Measurements from ENCODE around the gene RXFP2. TPM values are rescaled to one million over a fixed set of nuclear protein-coding genes. Genes with fewer than 3 reads are reported as not detected.

The RXFP2 gene
- polyA plus RNA-seq, 1 donor (not counting 4 experiments of a cell fraction or from before 2014, with no cell fraction given) = not detected

GRCh38 chr13:31814536-31814935 is 75.2 kb downstream of the RXFP2 start:
- no peak overlapping the region for H3K27ac ChIP-seq (ENCODE audit: control insufficient read depth, insufficient read depth, low read length)
- H3K4me2 ChIP-seq (ENCODE audit: control insufficient read depth, extremely low read depth, insufficient read depth, low read depth, low read length) = no peak overlapping the region
- FAIRE-seq (no peak), DNase-seq (ENCODE audit: low read depth, low spot score) (no peak)
- dilution Hi-C loops (cut with MboI; ENCODE audit: extremely low pct_ligation_motif_present, low sequenced_read_pairs) = no loop called here
- H3K27me3 ChIP-seq (ENCODE audit: control insufficient read depth, extremely low read depth, insufficient read depth, low read length) = no peaks in the 10 kb centered on the region
- no peaks in the 10 kb centered on the region for H3K9me3 ChIP-seq (ENCODE audit: control insufficient read depth, low read depth, low read length)
- H3K4me1 ChIP-seq (ENCODE audit: control insufficient read depth, extremely low read depth, insufficient read depth, low read length) = no peaks in the 10 kb centered on the region
- no peak overlapping the region for H2AFZ ChIP-seq (ENCODE audit: control insufficient read depth, low read length)
- H3K4me3 ChIP-seq (ENCODE audit: control insufficient read depth in 2 of 3, extremely low read depth in 1 of 3, insufficient read depth in 2 of 3, low read depth in 1 of 3, low read length in 3 of 3) = no peak overlapping the region
- no peaks in the 10 kb centered on the region for H3K79me2 ChIP-seq (ENCODE audit: control insufficient read depth, insufficient read depth, low read length)
- no peaks in the 10 kb centered on the region for H4K20me1 ChIP-seq (ENCODE audit: control insufficient read depth, extremely low read depth, insufficient read depth, low read length)
- no peak overlapping the region for H3K9ac ChIP-seq (ENCODE audit: control insufficient read depth, extremely low read depth, insufficient read depth, low read length)
- no peaks in the 10 kb centered on the region for H3K9me1 ChIP-seq (ENCODE audit: control insufficient read depth, extremely low read depth, insufficient read depth, low read length)
- H3K36me3 ChIP-seq (ENCODE audit: control insufficient read depth in 2 of 2, extremely low read depth in 1 of 2, insufficient read depth in 2 of 2, low read length in 2 of 2) = no peaks in the 10 kb centered on the region
- TF ChIP-seq, protein P1, sequence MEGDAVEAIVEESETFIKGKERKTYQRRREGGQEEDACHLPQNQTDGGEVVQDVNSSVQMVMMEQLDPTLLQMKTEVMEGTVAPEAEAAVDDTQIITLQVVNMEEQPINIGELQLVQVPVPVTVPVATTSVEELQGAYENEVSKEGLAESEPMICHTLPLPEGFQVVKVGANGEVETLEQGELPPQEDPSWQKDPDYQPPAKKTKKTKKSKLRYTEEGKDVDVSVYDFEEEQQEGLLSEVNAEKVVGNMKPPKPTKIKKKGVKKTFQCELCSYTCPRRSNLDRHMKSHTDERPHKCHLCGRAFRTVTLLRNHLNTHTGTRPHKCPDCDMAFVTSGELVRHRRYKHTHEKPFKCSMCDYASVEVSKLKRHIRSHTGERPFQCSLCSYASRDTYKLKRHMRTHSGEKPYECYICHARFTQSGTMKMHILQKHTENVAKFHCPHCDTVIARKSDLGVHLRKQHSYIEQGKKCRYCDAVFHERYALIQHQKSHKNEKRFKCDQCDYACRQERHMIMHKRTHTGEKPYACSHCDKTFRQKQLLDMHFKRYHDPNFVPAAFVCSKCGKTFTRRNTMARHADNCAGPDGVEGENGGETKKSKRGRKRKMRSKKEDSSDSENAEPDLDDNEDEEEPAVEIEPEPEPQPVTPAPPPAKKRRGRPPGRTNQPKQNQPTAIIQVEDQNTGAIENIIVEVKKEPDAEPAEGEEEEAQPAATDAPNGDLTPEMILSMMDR (optimal IDR thresholded peaks at IDR 0.05 in 1 of 3, IDR thresholded peaks at IDR 0.05 in 1 of 3, conservative IDR thresholded peaks at IDR 0.05 in 1 of 3; ENCODE audit: extremely low read depth in 1 of 3, insufficient read depth in 2 of 3, low read length in 3 of 3) = no peak
- TF ChIP-seq EZH2 (IDR thresholded peaks at IDR 0.05; ENCODE audit: low read length) = no peak

DNA sequence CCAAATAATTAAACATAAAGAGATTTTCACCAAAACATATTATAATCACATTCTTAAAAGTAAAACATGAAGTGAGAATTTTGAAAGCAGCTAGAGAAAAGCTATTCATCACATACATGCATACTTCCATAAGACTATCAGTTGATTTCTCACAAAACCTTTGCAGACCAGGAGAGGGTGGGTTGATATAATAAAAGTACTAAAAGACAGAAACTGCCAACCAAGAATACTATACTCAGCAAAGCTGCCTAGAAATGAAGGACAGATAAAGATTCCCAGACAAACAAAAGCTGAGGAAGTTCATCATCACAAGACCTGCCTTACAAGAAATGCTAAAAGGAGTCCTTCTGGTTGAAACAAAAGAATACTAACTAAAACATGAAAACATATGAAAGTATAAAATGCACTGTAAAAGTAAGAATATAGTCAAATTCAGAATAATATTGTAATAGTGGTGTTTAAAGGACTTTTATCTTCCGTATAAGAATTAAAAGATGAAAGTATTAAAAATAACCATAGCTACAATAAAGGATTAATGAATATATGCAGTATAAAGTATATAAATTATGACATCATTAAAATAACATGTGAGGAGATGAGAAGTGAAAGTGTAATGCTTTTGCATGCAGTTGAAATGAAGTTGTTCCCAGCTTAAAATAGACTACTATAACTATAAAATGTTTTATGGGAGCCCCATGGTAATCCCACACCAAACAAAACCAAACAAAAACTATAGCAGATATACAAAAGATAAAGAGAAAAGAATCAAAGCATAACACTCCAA is 76.2 kb downstream of the RXFP2 start:
- Histone ChIP-seq H3K9ac (ENCODE audit: control insufficient read depth, extremely low read depth, insufficient read depth, low read length) (no peak overlapping the region), H3K9me1 (ENCODE audit: control insufficient read depth, extremely low read depth, insufficient read depth, low read length) (no peaks in the 10 kb centered on the region), H3K4me2 (ENCODE audit: control insufficient read depth, extremely low read depth, insufficient read depth, low read depth, low read length) (no peak overlapping the region), H4K20me1 (ENCODE audit: control insufficient read depth, extremely low read depth, insufficient read depth, low read length) (no peaks in the 10 kb centered on the region), H3K9me3 (ENCODE audit: control insufficient read depth, low read depth, low read length) (no peaks in the 10 kb centered on the region), H3K27me3 (ENCODE audit: control insufficient read depth, extremely low read depth, insufficient read depth, low read length) (no peaks in the 10 kb centered on the region), H3K4me1 (ENCODE audit: control insufficient read depth, extremely low read depth, insufficient read depth, low read length) (no peaks in the 10 kb centered on the region), H3K36me3 (ENCODE audit: control insufficient read depth in 2 of 2, extremely low read depth in 1 of 2, insufficient read depth in 2 of 2, low read length in 2 of 2) (no peaks in the 10 kb centered on the region), H3K4me3 (ENCODE audit: control insufficient read depth in 2 of 3, extremely low read depth in 1 of 3, insufficient read depth in 2 of 3, low read depth in 1 of 3, low read length in 3 of 3) (no peak overlapping the region), H2AFZ (ENCODE audit: control insufficient read depth, low read length) (no peak overlapping the region), H3K79me2 (ENCODE audit: control insufficient read depth, insufficient read depth, low read length) (no peaks in the 10 kb centered on the region), H3K27ac (ENCODE audit: control insufficient read depth, insufficient read depth, low read length) (no peak overlapping the region)
- no peak for FAIRE-seq
- no peak for DNase-seq (ENCODE audit: low read depth, low spot score)
- TF ChIP-seq, protein P1 (optimal IDR thresholded peaks at IDR 0.05 in 1 of 3, IDR thresholded peaks at IDR 0.05 in 1 of 3, conservative IDR thresholded peaks at IDR 0.05 in 1 of 3; ENCODE audit: extremely low read depth in 1 of 3, insufficient read depth in 2 of 3, low read length in 3 of 3) = no peak
- no peak for TF ChIP-seq EZH2 (IDR thresholded peaks at IDR 0.05; ENCODE audit: low read length)
- dilution Hi-C loops (cut with MboI; ENCODE audit: extremely low pct_ligation_motif_present, low sequenced_read_pairs) = no loop called here

Measured in keratinocyte (primary cell).